ENCODE data around the gene LRRC45.

LRRC45 gene

GRCh38 chr17:82022981-82023446, at the start of gene LRRC45:
TSS of gene LRRC45 (plus strand) at chr17:82023305. CDS start at chr17:82023644, 339 bp downstream.
- ChIA-PET CTCF (interaction anchor here (0.5 to 7.6 kb wide), 9 partner anchors 8 to 1054 kb away, joined by 3 to 105 read pairs (median 4); partner anchors contain the start of genes DCXR, NOTUM and RAC3), POLR2A (interaction anchor here (0.6 to 5.1 kb wide), 34 partner anchors 8 to 320 kb away, joined by 3 to 61 read pairs (median 5); partner anchors contain the start of genes DCXR, FASN, MCRIP1 and MRPL12)
- peaks cover 0 to 53% of the 10 kb centered on the region in 2 experiments; a peak in 2 of 3 replicates for H3K36me3 ChIP-seq (ENCODE audit: control insufficient read depth in 2 of 2, insufficient read depth in 1 of 2, low read length in 2 of 2)
- peak within 1 kb of the TSS; percentile 94 for H3K27ac ChIP-seq (ENCODE audit: extremely low read depth, low read depth, low read length)
- H3K4me3 ChIP-seq (ENCODE audit: low read depth, low read length), result peak within 1 kb of the TSS; percentile 95
- H3K9me3 ChIP-seq (ENCODE audit: control insufficient read depth, insufficient read depth, low read depth, low read length), result no peaks in the 10 kb centered on the region
- H3K4me1 ChIP-seq (ENCODE audit: control insufficient read depth, insufficient read depth, low read length), result peaks cover 11% of the 10 kb centered on the region
- peak; percentile 99 for TF ChIP-seq SP3 (tag by site-specific recombination; IDR thresholded peaks at IDR 0.05)
- no peak for TF ChIP-seq ZNF362 (tag by site-specific recombination; IDR thresholded peaks at IDR 0.05)
- TF ChIP-seq ZBTB26 (tag by site-specific recombination; optimal IDR thresholded peaks at IDR 0.05), result peak; percentile 83
- TF ChIP-seq ZNF324 (tag by site-specific recombination; IDR thresholded peaks at IDR 0.05), result no peak
- peak; percentile 100 for TF ChIP-seq SP2 (tag by site-specific recombination; IDR thresholded peaks at IDR 0.05)
- no peak for TF ChIP-seq ZNF274 (IDR thresholded peaks at IDR 0.05; ENCODE audit: low read length)
- TF ChIP-seq ZNF274 (tag by site-specific recombination; IDR thresholded peaks at IDR 0.05; ENCODE audit: borderline replicate concordance), result no peak
- TF ChIP-seq ZNF366 (tag by site-specific recombination; conservative IDR thresholded peaks at IDR 0.05), result no peak
- TF ChIP-seq KLF8 (tag by site-specific recombination; IDR thresholded peaks at IDR 0.05), result peak; percentile 53; the same call in 1 of the 2 replicates
- no peak for TF ChIP-seq ZNF157 (tag by site-specific recombination; IDR thresholded peaks at IDR 0.05)
- TF ChIP-seq ZNF548 (tag by site-specific recombination; IDR thresholded peaks at IDR 0.05), result no peak
- TF ChIP-seq PRDM4 (tag by site-specific recombination; IDR thresholded peaks at IDR 0.05), result no peak
- TF ChIP-seq ZNF391 (tag by site-specific recombination; IDR thresholded peaks at IDR 0.05; ENCODE audit: borderline replicate concordance, low read depth), result no peak
- no peak for TF ChIP-seq BCL6B (tag by site-specific recombination; IDR thresholded peaks at IDR 0.05)
- TF ChIP-seq ZSCAN18 (tag by site-specific recombination; IDR thresholded peaks at IDR 0.05), result no peak
- TF ChIP-seq GLIS1 (tag by site-specific recombination; IDR thresholded peaks at IDR 0.05), result peak; percentile 47; the same call in 1 of the 2 replicates
- no peak for TF ChIP-seq ZNF155 (tag by site-specific recombination; IDR thresholded peaks at IDR 0.05)
- peak; percentile 47 for TF ChIP-seq GLIS2 (tag by site-specific recombination; IDR thresholded peaks at IDR 0.05)
- no peak for TF ChIP-seq ZNF302 (tag by site-specific recombination; IDR thresholded peaks at IDR 0.05; ENCODE audit: low read depth)
- TF ChIP-seq ZFHX2 (tag by site-specific recombination; conservative IDR thresholded peaks at IDR 0.05), result no peak
- TF ChIP-seq ZSCAN16 (tag by site-specific recombination; IDR thresholded peaks at IDR 0.05), result no peak
- TF ChIP-seq ZNF24 (tag by site-specific recombination; IDR thresholded peaks at IDR 0.05), result no peak
- TF ChIP-seq KLF10 (tag by site-specific recombination; IDR thresholded peaks at IDR 0.05), result peak; percentile 93
- peak; percentile 93 for TF ChIP-seq ZNF76 (tag by site-specific recombination; IDR thresholded peaks at IDR 0.05; ENCODE audit: borderline replicate concordance, low read depth)
- no peak for TF ChIP-seq ZNF174 (tag by site-specific recombination; IDR thresholded peaks at IDR 0.05)
- TF ChIP-seq ZNF292 (tag by site-specific recombination; IDR thresholded peaks at IDR 0.05; ENCODE audit: borderline replicate concordance, low read depth), result no peak
- no peak for TF ChIP-seq REPIN1 (tag by site-specific recombination; IDR thresholded peaks at IDR 0.05; ENCODE audit: low read depth)
- TF ChIP-seq OVOL3 (tag by site-specific recombination; IDR thresholded peaks at IDR 0.05), result no peak
- TF ChIP-seq SCRT1 (tag by site-specific recombination; IDR thresholded peaks at IDR 0.05; ENCODE audit: borderline replicate concordance), result no peak

Measured in HEK293 (cell line).